ENCODE measurements around the gene COL15A1.

DNA sequence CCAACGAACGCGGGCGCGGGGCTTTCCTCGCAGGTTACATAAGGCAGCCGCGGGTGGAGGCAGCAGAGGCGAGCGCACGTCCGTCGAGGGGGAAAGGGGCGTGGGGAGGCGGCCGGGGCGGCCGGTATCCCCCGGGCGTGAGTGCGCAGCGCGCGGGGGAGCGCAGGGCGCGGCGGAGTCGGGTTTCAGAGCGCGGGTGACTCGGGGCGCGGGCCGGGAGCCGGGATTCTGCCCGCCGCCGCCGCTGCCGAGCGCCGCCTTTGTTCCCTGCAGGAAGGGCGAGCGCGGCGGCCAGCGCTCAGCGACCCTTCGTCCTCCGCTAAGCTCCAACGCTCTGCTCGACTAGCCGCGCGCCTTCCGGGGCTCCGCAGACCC is at the start of gene COL15A1:
- TF ChIP-seq, protein P1, sequence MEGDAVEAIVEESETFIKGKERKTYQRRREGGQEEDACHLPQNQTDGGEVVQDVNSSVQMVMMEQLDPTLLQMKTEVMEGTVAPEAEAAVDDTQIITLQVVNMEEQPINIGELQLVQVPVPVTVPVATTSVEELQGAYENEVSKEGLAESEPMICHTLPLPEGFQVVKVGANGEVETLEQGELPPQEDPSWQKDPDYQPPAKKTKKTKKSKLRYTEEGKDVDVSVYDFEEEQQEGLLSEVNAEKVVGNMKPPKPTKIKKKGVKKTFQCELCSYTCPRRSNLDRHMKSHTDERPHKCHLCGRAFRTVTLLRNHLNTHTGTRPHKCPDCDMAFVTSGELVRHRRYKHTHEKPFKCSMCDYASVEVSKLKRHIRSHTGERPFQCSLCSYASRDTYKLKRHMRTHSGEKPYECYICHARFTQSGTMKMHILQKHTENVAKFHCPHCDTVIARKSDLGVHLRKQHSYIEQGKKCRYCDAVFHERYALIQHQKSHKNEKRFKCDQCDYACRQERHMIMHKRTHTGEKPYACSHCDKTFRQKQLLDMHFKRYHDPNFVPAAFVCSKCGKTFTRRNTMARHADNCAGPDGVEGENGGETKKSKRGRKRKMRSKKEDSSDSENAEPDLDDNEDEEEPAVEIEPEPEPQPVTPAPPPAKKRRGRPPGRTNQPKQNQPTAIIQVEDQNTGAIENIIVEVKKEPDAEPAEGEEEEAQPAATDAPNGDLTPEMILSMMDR (optimal IDR thresholded peaks at IDR 0.05 in 1 of 3, IDR thresholded peaks at IDR 0.05 in 1 of 3, conservative IDR thresholded peaks at IDR 0.05 in 1 of 3; ENCODE audit: extremely low read depth in 1 of 3, insufficient read depth in 2 of 3, low read length in 3 of 3): no peak
- TF ChIP-seq EZH2 (IDR thresholded peaks at IDR 0.05; ENCODE audit: low read length): peak; percentile 26
